K562 (cell line): ENCODE measurements around the gene SACM1L. TPM values are rescaled to one million over a fixed set of nuclear protein-coding genes. Genes with fewer than 3 reads are reported as not detected.

ENCODE experiments used
- BHLHE40 ChIP-seq: IDR thresholded peaks from 2 replicates; pipeline ENCODE4 v1.6.1; 2011; ENCODE audit warnings: low read length, improper control_type of control experiment
- BRD9 ChIP-seq: fragments of 450-650 bp; IDR thresholded peaks from 2 replicates; pipeline ENCODE4 v1.6.1; 2018; ENCODE audit warnings: low read depth; ENCODE audit not compliant: partially characterized antibody
- MAFK ChIP-seq: IDR thresholded peaks from 2 replicates; pipeline ENCODE4 v1.6.1; 2011; ENCODE audit warnings: low read length, improper control_type of control experiment
- MED1 ChIP-seq: sonication (generic); formaldehyde crosslinking; IDR thresholded peaks from 2 replicates; pipeline ENCODE4 v1.8.1; 2023; ENCODE audit warnings: missing genetic modification reagents, borderline replicate concordance
- POU5F1 ChIP-seq: fragments of 150-350 bp; IDR thresholded peaks from 2 replicates; pipeline ENCODE4 v1.6.1; 2014; ENCODE audit warnings: borderline replicate concordance, low read length, low read depth, mild to moderate bottlenecking; ENCODE audit not compliant: partially characterized antibody
- PREB ChIP-seq: sonication (generic); formaldehyde crosslinking; IDR thresholded peaks from 2 replicates; pipeline ENCODE4 v1.8.1; 2023; ENCODE audit warnings: mild to moderate bottlenecking, missing genetic modification reagents
- RAD51 ChIP-seq: fragments of 450-650 bp; IDR thresholded peaks from 2 replicates; pipeline ENCODE4 v1.7.1; 2016; ENCODE audit warnings: low read depth, mild to moderate bottlenecking, borderline replicate concordance
- RB1 ChIP-seq: fragments of 450-650 bp; IDR thresholded peaks from 2 replicates; pipeline ENCODE4 v1.6.1; 2017; ENCODE audit warnings: low read depth, mild to moderate bottlenecking
- SMAD2 ChIP-seq: fragments of 150-350 bp; IDR thresholded peaks from 2 replicates; pipeline ENCODE4 v1.6.1; 2014; ENCODE audit warnings: low read depth, mild to moderate bottlenecking, low read length
- TEAD4 ChIP-seq, 2 experiments: sonication (generic) in 1 of 2; formaldehyde crosslinking in 1 of 2; IDR thresholded peaks; 2 replicates each; pipeline versions ENCODE4 v1.6.1 to v1.8.0; 2012 to 2022; ENCODE audit warnings: borderline replicate concordance in 1 of 2, inconsistent platforms in 1 of 2, low read length in 1 of 2, mild to moderate bottlenecking in 1 of 2, missing genetic modification reagents in 1 of 2
- TOE1 ChIP-seq, 2 experiments: fragments of 450-650 bp in 1 of 2; sonication (generic) in 1 of 2; formaldehyde crosslinking in 1 of 2; IDR thresholded peaks; 2 replicates each; pipeline versions ENCODE4 v1.7.1 to v1.8.0; 2016 to 2022; ENCODE audit warnings: borderline replicate concordance in 2 of 2, mild to moderate bottlenecking in 2 of 2, antibody characterized with exemption in 1 of 2, inconsistent platforms in 1 of 2, low read depth in 1 of 2, missing genetic modification reagents in 1 of 2, moderate library complexity in 1 of 2
- ZMIZ1 ChIP-seq, 2 experiments: fragments of 150-350 bp in 1 of 2; IDR thresholded peaks; 2 replicates each; pipeline ENCODE4 v1.6.1; 2012 to 2016; ENCODE audit warnings: low read depth in 2 of 2, low read length in 2 of 2, mild to moderate bottlenecking in 1 of 2, moderate library complexity in 1 of 2
- ZNF316 ChIP-seq: fragments of 450-650 bp; IDR thresholded peaks from 2 replicates; pipeline ENCODE4 v1.6.1; 2016
- ZNF586 ChIP-seq: fragments of 450-650 bp; formaldehyde crosslinking; conservative IDR thresholded peaks from 2 replicates; pipeline ENCODE4 v1.4.0; 2020; ENCODE audit warnings: mild to moderate bottlenecking, moderate library complexity
- ZSCAN32 ChIP-seq: fragments of 450-650 bp; formaldehyde crosslinking; IDR thresholded peaks from 2 replicates; pipeline ENCODE4 v1.4.0; 2020; ENCODE audit warnings: mild to moderate bottlenecking, moderate library complexity
- polyA plus RNA-seq, 8 experiments: library from polyadenylated mRNA; depleted of rRNA in 4 of 8; stranded (reverse) in 5 of 8; unstranded in 3 of 8; fragments of >200 nt; fragmentation: Nextera tagmentation in 2 of 8; fragmentation: Illumina TruSeq in 1 of 8; extraction: Ambion mirVana in 2 of 8; extraction: Trizol in 1 of 8; gene quantifications; 2 replicates each; pipeline versions ENCODE4 v1.2.1 to v1.2.3, GENCODE V29; 2011 to 2014; ENCODE audit warnings: inconsistent platforms in 1 of 8, missing spikeins in 1 of 8
- total RNA-seq, 7 experiments: library from RNA; depleted of rRNA in 6 of 7; stranded (reverse); fragments of >200 nt in 6 of 7; fragmentation: Illumina TruSeq in 2 of 7; extraction: Trizol in 2 of 7; gene quantifications; 2 replicates each; pipeline versions ENCODE4 v1.2.1 to v1.2.3, GENCODE V29; 2011 to 2021; ENCODE audit warnings: low replicate concordance in 1 of 7
- TF ChIP-seq, protein P1 (sequence below), 2 experiments: fragments of 200-800 bp in 1 of 2; sonication (Bioruptor generic) in 1 of 2; sonication (generic) in 1 of 2; formaldehyde crosslinking in 1 of 2; IDR thresholded peaks in 1 of 2; conservative IDR thresholded peaks in 1 of 2; 2 replicates each; pipeline versions ENCODE4 v1.5.0 to v1.6.1; 2016 to 2020; ENCODE audit warnings: missing compliant biosample characterization in 1 of 2, missing genetic modification characterization in 1 of 2, missing genetic modification reagents in 1 of 2
- TF ChIP-seq, protein P2 (sequence below): fragments of 450-650 bp; formaldehyde crosslinking; IDR thresholded peaks from 2 replicates; pipeline ENCODE4 v1.4.0; 2022; ENCODE audit warnings: mild to moderate bottlenecking, moderate library complexity
- TF ChIP-seq, protein P3 (sequence below), 2 experiments: IDR thresholded peaks; 2 replicates each; pipeline ENCODE4 v1.6.1; 2011; ENCODE audit warnings: borderline replicate concordance in 1 of 2, control low read depth in 1 of 2, low read depth in 1 of 2, low read length in 1 of 2, mild to moderate bottlenecking in 1 of 2, mixed read lengths in 1 of 2, moderate library complexity in 1 of 2; ENCODE audit not compliant: insufficient read depth in 1 of 2, insufficient read length in 1 of 2, poor library complexity in 1 of 2, severe bottlenecking in 1 of 2; ENCODE audit errors: extremely low read depth in 1 of 2

SACM1L gene
- total and polyA plus RNA-seq, 9 of the 15 experiments (the other 6 are each of a cell fraction or from before 2014, with no cell fraction given): 25.7 to 67.2 (median 40.3) TPM

DNA sequence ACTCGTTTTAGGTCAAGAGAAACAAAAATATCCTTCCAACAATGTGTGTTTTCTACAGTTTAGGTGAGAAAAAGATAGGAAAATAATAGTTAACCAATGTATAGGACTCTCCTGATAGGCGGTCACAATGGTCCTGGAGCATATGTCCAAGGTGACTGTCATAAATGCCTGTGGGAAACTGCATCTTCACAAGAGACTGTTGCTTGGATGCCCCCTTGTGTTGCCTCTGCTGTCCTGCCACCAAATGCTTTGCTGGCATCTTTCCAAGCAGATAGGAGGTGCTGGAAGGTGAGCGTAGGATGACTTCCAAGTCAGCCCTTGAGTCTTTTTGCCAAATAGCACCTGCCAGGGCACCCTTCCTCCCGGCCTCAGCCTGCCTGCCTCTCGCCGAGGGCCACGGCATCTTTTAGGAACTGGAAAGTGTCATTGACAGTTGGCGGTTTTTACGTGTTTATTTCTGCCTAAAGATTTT, 24.1 kb upstream of the SACM1L start (continued):
- no peak for TF ChIP-seq POU5F1
- peak; percentile 69 for TF ChIP-seq BRD9
- 0 out of 2 replicates have a peak, but pooled peaks have one; percentile 22 for TF ChIP-seq RB1
- no peak for TF ChIP-seq BHLHE40
- TF ChIP-seq, protein P1, sequence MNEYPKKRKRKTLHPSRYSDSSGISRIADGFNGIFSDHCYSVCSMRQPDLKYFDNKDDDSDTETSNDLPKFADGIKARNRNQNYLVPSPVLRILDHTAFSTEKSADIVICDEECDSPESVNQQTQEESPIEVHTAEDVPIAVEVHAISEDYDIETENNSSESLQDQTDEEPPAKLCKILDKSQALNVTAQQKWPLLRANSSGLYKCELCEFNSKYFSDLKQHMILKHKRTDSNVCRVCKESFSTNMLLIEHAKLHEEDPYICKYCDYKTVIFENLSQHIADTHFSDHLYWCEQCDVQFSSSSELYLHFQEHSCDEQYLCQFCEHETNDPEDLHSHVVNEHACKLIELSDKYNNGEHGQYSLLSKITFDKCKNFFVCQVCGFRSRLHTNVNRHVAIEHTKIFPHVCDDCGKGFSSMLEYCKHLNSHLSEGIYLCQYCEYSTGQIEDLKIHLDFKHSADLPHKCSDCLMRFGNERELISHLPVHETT (CRISPR knock-in tag; conservative IDR thresholded peaks at IDR 0.05 in 1 of 2, IDR thresholded peaks at IDR 0.05 in 1 of 2): no peak
- no peak for TF ChIP-seq SMAD2
- peak; percentile 81 for TF ChIP-seq ZNF316
- no peak for TF ChIP-seq ZMIZ1 (IDR thresholded peaks at IDR 0.05; ENCODE audit: low read depth in 2 of 2, low read length in 2 of 2)
- no peak; the same call in 1 of the 2 replicates for TF ChIP-seq RAD51
- 0 out of 2 replicates have a peak, but pooled peaks have one; percentile 21 for TF ChIP-seq MAFK
- no peak for TF ChIP-seq ZNF586 (CRISPR knock-in tag)
- 0 out of 2 replicates have a peak, but pooled peaks have one; percentile 28 for TF ChIP-seq TEAD4 (IDR thresholded peaks at IDR 0.05; ENCODE audit: low read length)
- no peak for TF ChIP-seq TEAD4 (CRISPR knock-in tag; IDR thresholded peaks at IDR 0.05; ENCODE audit: borderline replicate concordance)
- no peak for TF ChIP-seq PREB
- no peak for TF ChIP-seq MED1 (CRISPR knock-in tag)
- TF ChIP-seq, protein P2, sequence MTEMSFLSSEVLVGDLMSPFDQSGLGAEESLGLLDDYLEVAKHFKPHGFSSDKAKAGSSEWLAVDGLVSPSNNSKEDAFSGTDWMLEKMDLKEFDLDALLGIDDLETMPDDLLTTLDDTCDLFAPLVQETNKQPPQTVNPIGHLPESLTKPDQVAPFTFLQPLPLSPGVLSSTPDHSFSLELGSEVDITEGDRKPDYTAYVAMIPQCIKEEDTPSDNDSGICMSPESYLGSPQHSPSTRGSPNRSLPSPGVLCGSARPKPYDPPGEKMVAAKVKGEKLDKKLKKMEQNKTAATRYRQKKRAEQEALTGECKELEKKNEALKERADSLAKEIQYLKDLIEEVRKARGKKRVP (CRISPR knock-in tag): no peak
- TF ChIP-seq, protein P3, sequence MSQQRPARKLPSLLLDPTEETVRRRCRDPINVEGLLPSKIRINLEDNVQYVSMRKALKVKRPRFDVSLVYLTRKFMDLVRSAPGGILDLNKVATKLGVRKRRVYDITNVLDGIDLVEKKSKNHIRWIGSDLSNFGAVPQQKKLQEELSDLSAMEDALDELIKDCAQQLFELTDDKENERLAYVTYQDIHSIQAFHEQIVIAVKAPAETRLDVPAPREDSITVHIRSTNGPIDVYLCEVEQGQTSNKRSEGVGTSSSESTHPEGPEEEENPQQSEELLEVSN (IDR thresholded peaks at IDR 0.05; ENCODE audit: borderline replicate concordance in 1 of 2, extremely low read depth in 1 of 2, insufficient read depth in 1 of 2, insufficient read length in 1 of 2, low read depth in 1 of 2, low read length in 1 of 2, poor library complexity in 1 of 2, severe bottlenecking in 1 of 2): no peak
- TF ChIP-seq TOE1 (IDR thresholded peaks at IDR 0.05; ENCODE audit: borderline replicate concordance): 0 out of 2 replicates have a peak, but pooled peaks have one; percentile 24
- TF ChIP-seq TOE1 (CRISPR knock-in tag; IDR thresholded peaks at IDR 0.05; ENCODE audit: borderline replicate concordance, low read depth): no peak
- no peak for TF ChIP-seq ZSCAN32 (CRISPR knock-in tag)
